Activated naive CD8-positive, alpha-beta T cell treated with anti-CD3 and anti-CD28 coated beads, Interleukin-2, amount 50 U/mL, for 16 hours (primary cell): ENCODE results near the gene SAYSD1.

Experiments used
- DNase-seq: peaks from one replicate; pipeline ENCODE4 v3.0.0-alpha.2; 2020; ENCODE audit warnings: low read depth, low spot score

SAYSD1 gene

GRCh38 chr6:39058471-39059147 is 56.4 kb downstream of the SAYSD1 start:
- DNase-seq, result no peak

GRCh38 chr6:39057251-39058155 is 57.5 kb downstream of the SAYSD1 start:
- no peak for DNase-seq

GRCh38 chr6:39056681-39057080 is 58.3 kb downstream of the SAYSD1 start:
- no peak for DNase-seq

GRCh38 chr6:39056191-39056590 is 58.8 kb downstream of the SAYSD1 start:
- DNase-seq, result no peak

GRCh38 chr6:39055661-39056060 is 59.3 kb downstream of the SAYSD1 start:
- no peak for DNase-seq

GRCh38 chr6:39054577-39055142 is 60.3 kb downstream of the SAYSD1 start:
- DNase-seq, result no peak
